HFF-Myc (cell line): ENCODE measurements around the gene MAPRE2.

ENCODE experiments used
- DNase-seq: peaks from one replicate; pipeline ENCODE4 v3.0.0-alpha.2; 2011; ENCODE audit warnings: low read depth; ENCODE audit errors: extremely low read depth
- H3K4me3 ChIP-seq: replicated peaks from 2 replicates; pipeline ENCODE4 v1.5.1; 2011; ENCODE audit warnings: low read depth, mild to moderate bottlenecking, control low read depth, low read length
- TF ChIP-seq, protein P1 (sequence below): IDR thresholded peaks from 2 replicates; pipeline ENCODE4 v1.5.1; 2012; ENCODE audit warnings: mild to moderate bottlenecking, low read depth, low read length, control low read depth; ENCODE audit errors: missing control alignments

MAPRE2 gene

GRCh38 chr18:35040988-35041814 is at the start of gene MAPRE2:
MAPRE2 (plus strand) TSS chr18:35041413; CDS start chr18:35041540, 127 bp downstream.
- TF ChIP-seq, protein P1, sequence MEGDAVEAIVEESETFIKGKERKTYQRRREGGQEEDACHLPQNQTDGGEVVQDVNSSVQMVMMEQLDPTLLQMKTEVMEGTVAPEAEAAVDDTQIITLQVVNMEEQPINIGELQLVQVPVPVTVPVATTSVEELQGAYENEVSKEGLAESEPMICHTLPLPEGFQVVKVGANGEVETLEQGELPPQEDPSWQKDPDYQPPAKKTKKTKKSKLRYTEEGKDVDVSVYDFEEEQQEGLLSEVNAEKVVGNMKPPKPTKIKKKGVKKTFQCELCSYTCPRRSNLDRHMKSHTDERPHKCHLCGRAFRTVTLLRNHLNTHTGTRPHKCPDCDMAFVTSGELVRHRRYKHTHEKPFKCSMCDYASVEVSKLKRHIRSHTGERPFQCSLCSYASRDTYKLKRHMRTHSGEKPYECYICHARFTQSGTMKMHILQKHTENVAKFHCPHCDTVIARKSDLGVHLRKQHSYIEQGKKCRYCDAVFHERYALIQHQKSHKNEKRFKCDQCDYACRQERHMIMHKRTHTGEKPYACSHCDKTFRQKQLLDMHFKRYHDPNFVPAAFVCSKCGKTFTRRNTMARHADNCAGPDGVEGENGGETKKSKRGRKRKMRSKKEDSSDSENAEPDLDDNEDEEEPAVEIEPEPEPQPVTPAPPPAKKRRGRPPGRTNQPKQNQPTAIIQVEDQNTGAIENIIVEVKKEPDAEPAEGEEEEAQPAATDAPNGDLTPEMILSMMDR: no peak
- DNase-seq: peak; percentile 92
- peak within 1 kb of the TSS; percentile 93 for H3K4me3 ChIP-seq

- H3K4me3 ChIP-seq: no peak overlapping the region
- DNase-seq: no peak
- TF ChIP-seq, protein P1: no peak
Observed at GRCh38 chr18:34991561-34991960, 49.7 kb upstream of the MAPRE2 start.

DNA sequence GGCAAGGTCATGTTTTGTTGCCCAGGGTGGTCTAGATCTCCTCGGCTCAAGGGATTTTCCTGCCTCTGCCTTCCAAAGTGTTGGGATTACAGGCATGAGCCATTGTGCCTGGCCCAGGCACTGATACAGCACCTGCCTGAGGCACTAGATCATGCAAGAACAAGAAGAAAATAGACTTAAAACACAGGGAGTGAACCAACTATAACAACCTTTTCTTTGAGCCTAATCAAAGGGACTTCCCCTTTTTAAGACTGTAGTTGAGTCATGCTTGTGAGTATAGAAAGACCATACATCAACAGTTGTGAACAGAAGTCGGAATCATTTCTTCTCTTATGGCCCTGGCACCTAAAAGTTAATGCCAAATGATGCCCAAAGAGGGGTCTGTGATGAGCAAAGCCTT is 47.9 kb upstream of the MAPRE2 start:
- DNase-seq: no peak
- TF ChIP-seq, protein P1: no peak
- no peak overlapping the region for H3K4me3 ChIP-seq

DNA sequence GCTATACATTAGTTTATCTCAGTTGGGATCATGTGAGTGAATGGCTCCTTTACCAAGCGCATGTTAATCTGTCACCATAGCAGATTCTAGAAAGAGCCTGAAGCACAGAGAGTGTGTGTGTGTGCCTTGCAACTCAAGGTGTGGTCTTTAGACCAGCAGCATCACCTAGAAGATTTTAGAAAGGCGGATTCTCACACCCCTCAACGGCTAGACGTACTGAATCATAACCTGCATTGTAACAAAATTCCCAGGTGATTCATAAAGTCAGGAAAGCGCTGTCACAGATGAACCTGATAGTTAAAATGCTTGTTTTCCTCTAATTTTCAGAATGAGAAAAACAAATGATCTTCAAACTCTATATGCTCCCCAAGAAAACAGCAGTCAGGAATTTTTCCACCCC is 45.5 kb upstream of the MAPRE2 start:
- no peak for DNase-seq
- H3K4me3 ChIP-seq: no peak overlapping the region
- TF ChIP-seq, protein P1: no peak

GRCh38 chr18:34998661-34999060 is 42.6 kb upstream of the MAPRE2 start:
- TF ChIP-seq, protein P1: no peak
- DNase-seq: no peak
- H3K4me3 ChIP-seq: no peak overlapping the region

- TF ChIP-seq, protein P1: no peak
- DNase-seq: no peak
- no peak overlapping the region for H3K4me3 ChIP-seq
Observed at GRCh38 chr18:34999756-35000289, 41.4 kb upstream of the MAPRE2 start.

DNA sequence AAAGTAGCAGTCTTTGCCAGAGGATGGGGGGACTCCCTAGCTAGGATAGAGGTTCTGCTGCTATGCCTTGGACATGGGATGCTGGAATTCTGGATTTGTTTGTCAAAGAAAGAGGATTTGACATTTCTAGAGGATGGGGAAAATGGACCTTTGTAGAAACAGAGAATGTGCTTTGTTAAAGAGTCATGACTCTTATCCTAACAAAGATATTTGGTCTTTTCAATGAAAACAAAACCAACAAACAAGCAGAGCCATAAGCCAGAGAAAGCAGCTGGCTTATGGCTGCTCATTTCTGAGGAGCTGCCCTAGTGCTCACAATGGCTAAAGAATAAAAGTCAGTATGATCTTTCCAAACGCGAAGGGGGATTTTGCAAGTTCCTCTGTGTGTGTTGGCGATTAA is 40.8 kb upstream of the MAPRE2 start:
- TF ChIP-seq, protein P1: no peak
- DNase-seq: no peak
- H3K4me3 ChIP-seq: no peak overlapping the region
